GM12872 (cell line): ENCODE results near the gene BDH2.

Experiments
- TF ChIP-seq, protein P1 (sequence below): IDR thresholded peaks from 3 replicates; pipeline ENCODE4 v1.5.1; 2011; ENCODE audit warnings: low read depth, mild to moderate bottlenecking, low read length, moderate library complexity; ENCODE audit not compliant: insufficient read depth

Gene BDH2

DNA sequence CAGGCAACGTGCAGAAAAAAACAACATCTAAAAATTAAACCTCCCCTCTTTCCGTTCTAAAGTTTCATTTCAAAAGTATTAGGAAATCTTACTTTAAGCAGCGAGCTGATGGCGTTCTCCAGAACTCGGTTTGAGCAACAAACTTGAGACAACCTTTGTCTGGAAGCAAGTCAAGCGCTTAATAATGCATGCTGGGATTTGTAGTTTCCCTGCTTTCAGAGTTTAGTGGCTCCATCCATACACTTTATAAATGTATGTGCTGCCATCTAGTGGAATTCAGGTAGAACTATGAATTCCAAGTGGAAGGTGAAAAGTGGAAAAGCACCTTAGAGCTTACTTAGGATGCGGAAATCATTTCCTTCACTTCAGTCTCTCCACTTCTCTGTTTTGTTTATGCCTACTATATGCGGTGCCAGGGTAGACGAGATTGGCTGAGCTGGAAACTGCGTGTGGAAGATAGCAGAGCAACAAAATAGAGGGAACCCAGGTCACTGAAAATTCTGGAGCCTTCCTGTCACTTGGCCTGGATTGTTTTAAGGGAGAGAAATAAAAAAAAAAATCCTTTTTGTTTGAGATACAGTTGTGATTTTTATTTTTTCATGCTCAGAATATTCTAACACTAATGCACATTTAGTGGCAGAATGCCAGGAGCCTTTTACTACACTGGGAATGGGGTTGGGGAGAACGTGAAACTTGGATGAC is at the start of gene BDH2:
Gene BDH2, minus strand, starts transcription at position 144 of the 702 bp plus-strand sequence. CDS start 3,580 bp downstream, outside the sequence.
- TF ChIP-seq, protein P1, sequence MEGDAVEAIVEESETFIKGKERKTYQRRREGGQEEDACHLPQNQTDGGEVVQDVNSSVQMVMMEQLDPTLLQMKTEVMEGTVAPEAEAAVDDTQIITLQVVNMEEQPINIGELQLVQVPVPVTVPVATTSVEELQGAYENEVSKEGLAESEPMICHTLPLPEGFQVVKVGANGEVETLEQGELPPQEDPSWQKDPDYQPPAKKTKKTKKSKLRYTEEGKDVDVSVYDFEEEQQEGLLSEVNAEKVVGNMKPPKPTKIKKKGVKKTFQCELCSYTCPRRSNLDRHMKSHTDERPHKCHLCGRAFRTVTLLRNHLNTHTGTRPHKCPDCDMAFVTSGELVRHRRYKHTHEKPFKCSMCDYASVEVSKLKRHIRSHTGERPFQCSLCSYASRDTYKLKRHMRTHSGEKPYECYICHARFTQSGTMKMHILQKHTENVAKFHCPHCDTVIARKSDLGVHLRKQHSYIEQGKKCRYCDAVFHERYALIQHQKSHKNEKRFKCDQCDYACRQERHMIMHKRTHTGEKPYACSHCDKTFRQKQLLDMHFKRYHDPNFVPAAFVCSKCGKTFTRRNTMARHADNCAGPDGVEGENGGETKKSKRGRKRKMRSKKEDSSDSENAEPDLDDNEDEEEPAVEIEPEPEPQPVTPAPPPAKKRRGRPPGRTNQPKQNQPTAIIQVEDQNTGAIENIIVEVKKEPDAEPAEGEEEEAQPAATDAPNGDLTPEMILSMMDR: peak; percentile 65

DNA sequence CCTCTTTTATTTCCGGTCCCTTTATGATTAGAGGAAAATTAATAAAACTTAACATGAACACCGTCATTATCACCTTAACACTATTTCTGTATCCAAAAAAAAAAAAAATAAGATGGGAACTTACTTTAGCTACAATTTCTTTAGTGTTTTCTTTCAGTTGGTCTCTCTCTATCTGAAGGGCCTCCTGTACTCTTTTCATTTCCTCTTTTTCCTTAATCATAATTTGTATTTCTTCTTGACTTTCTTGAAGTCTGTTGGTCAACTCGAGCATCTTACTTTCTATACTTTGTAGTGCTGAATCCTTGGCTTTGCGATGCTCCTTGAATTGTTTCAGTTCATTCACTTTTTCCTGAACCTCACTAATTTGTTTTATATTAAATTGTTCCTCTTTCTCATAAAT is 45.3 kb upstream of the BDH2 start:
- TF ChIP-seq, protein P1: no peak

DNA sequence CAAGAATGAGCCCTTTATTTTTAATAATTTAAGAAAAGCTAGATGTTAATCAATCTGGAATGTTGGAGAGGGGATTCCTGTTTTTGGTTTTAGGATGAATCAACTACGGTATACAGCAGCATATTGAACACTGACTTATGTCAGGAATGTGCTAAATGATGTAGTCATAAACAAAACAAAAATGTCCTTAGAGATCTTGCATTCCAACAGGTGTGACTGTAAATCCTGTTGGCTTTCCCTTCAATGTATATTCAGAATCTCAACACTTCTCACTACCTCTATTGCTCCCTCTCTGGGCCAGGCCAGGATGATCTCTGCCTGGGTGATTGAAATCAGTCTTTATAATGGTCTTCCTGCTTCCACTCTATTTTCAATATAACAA is 37.8 kb upstream of the BDH2 start:
- TF ChIP-seq, protein P1: no peak

DNA sequence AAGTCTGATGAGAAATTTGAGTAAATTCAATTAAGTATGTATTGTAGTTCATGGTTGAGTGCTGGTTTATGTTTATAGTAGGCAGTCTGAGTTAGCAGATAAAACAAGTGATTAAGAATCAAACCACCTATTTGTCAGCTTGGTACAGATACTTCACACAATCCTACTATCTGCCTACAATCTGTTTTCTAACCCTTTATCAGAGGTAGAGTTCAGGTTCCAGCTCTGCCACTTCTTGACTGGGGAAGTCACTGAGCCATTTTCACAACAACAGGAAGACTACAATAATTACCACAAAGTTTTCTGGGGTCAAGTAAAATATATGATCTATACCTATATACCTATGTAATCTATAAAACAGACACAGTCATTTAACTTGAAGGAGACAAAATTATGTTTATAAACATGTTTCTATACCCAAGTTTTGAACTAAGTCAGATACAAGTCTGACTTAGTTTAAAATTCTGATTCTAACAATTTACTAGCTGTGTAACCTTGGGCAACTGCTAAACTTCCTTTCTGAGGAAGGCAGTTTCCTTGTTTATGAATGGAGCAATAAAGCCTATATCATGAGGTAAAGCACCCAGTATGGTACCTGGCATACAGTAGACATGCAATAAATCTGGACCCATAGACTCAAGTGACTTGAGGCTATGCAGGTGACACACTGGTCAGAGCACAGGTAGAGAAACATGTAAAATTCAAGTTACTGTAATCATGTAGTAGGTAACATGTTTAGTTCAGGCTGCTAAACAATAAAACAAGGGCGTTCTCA is 37.2 kb upstream of the BDH2 start:
- TF ChIP-seq, protein P1: no peak

DNA sequence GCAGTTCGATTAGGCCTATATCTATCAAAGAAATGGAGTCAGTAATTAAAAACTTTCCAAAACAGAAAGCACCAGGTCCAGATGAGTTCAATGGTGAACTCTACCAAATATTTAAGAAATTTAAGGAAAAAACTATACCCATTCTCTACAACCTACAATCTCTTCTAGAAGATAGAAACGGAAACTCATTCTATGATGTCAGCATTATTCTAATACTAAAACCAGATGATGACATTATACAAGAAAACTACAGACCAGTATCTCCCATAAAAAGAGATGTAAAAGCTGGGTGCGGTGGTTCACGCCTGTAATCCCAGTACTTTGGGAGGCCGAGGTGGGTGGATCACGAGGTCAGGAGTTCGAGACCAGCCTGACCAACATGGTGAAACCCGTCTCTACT is 29.5 kb upstream of the BDH2 start:
- TF ChIP-seq, protein P1: no peak

DNA sequence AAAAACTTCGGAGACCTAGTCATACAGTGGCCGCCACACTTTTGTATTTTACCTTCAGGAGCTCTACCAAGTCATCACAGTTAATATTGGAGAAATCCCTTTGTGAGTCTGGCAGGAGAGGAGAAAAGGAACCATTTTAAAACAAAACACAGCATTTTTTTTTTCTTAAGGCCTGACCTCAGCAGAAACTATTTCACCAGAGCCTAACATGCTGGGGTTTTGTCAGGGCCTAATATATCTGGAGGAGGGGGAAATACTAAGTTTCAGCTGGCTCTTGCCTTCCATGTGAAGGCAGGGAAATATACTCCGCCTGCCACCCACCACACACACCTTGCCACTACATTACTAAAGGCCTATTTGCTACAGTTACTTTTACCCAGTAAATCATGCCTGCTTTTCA is 26.5 kb upstream of the BDH2 start:
- TF ChIP-seq, protein P1: no peak

DNA sequence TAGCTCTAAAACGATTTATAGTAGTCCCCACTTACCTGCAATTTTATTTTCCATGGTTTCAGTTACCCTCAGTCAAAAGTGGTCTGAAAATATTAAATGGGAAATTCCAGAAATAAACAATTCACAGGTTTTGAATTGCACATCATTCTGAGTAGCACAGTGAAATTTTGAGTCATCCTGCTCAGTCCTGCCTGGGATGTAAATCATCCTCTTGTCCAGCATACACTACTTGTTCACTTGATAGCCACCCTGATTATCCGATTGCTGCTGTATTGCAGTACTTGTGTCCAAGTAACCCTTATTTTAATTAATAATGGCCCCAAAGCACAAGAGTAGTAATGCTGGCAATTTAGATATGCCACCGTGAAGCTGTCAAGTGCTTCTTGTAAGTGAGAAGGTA is 23.5 kb upstream of the BDH2 start:
- TF ChIP-seq, protein P1: no peak
